IMR-90 (cell line): Measurements from ENCODE around the gene HADHA. TPM values are rescaled to one million over a fixed set of nuclear protein-coding genes. Genes with fewer than 3 reads are reported as not detected.

ENCODE experiments used
- ATAC-seq: fragments of 200-7000 bp; cut with Tn5 transposase; 2 replicates; pipeline ENCODE4 v1.9.1; 2020; ENCODE audit warnings: low read depth, mild to moderate bottlenecking, moderate library complexity
- BruUV-seq: library from RNA; stranded (reverse); fragments of 400-500 nt; replicated peaks from 2 replicates; lab custom pipeline; 2021; lab: Mats Ljungman, UMichigan
- CTCF ChIA-PET: fragments of 300-600 bp; formaldehyde crosslinking; extraction: SDS; loops from one replicate; lab custom pipeline; 2021; ENCODE audit warnings: antibody characterized with exemption; lab: Yijun Ruan, JAX
- POLR2A ChIA-PET: fragments of 300-600 bp; sonication (Branson Sonifier 250); formaldehyde crosslinking; loops from one replicate; lab custom pipeline; 2022; ENCODE audit warnings: antibody characterized with exemption; ENCODE audit not compliant: unreplicated experiment; lab: Charles Lee
- DNase-seq: peaks from one replicate; pipeline ENCODE4 v3.0.0; 2013
- H2AFZ ChIP-seq: replicated peaks from 2 replicates; pipeline ENCODE3; 2013; ENCODE audit warnings: low read length, mild to moderate bottlenecking; ENCODE audit not compliant: poor library complexity
- H2AK5ac ChIP-seq: 2 replicates; pipeline ENCODE4 v1.6.1; 2013; ENCODE audit warnings: low read depth, low read length, inconsistent platforms
- H2AK9ac ChIP-seq: replicated peaks from 2 replicates; pipeline ENCODE3; 2013; ENCODE audit warnings: mild to moderate bottlenecking, low read depth, low read length, moderate library complexity; ENCODE audit not compliant: poor library complexity
- H2BK120ac ChIP-seq: 2 replicates; pipeline ENCODE4 v1.6.1; 2013; ENCODE audit warnings: low read depth, low read length, inconsistent platforms
- H2BK15ac ChIP-seq: 3 replicates; pipeline ENCODE4 v1.6.1; 2013; ENCODE audit warnings: low read depth, low read length, inconsistent platforms
- H2BK20ac ChIP-seq: 2 replicates; pipeline ENCODE4 v1.6.1; 2013; ENCODE audit warnings: low read depth, mild to moderate bottlenecking, inconsistent platforms, low read length, moderate library complexity
- H2BK5ac ChIP-seq: 2 replicates; pipeline ENCODE4 v1.6.1; 2013; ENCODE audit warnings: mild to moderate bottlenecking, low read depth, low read length, inconsistent platforms; ENCODE audit not compliant: poor library complexity, severe bottlenecking
- H3K14ac ChIP-seq: replicated peaks from 2 replicates; pipeline ENCODE4 v1.6.1; 2013; ENCODE audit warnings: low read depth, low read length, inconsistent platforms
- H3K18ac ChIP-seq: 2 replicates; pipeline ENCODE4 v1.6.1; 2013; ENCODE audit warnings: low read depth, low read length, control low read depth
- H3K23ac ChIP-seq: 2 replicates; pipeline ENCODE4 v1.6.1; 2013; ENCODE audit warnings: low read depth, low read length, inconsistent platforms
- H3K27ac ChIP-seq: 2 replicates; pipeline ENCODE4 v1.5.1; 2013; ENCODE audit warnings: mild to moderate bottlenecking, control low read depth, low read length; ENCODE audit not compliant: insufficient read depth
- H3K27me3 ChIP-seq: 2 replicates; pipeline ENCODE4 v1.6.1; 2013; ENCODE audit warnings: low read length; ENCODE audit not compliant: control insufficient read depth, insufficient read depth
- H3K36me3 ChIP-seq: 2 replicates; pipeline ENCODE4 v1.6.1; 2013; ENCODE audit warnings: low read length, mixed read lengths; ENCODE audit not compliant: control insufficient read depth, insufficient read depth
- H3K4ac ChIP-seq: 2 replicates; pipeline ENCODE4 v1.6.1; 2013; ENCODE audit warnings: low read depth, low read length, inconsistent platforms
- H3K4me1 ChIP-seq: 2 replicates; pipeline ENCODE4 v1.6.1; 2013; ENCODE audit warnings: low read length, mixed read lengths; ENCODE audit not compliant: control insufficient read depth, insufficient read depth
- H3K4me2 ChIP-seq: 2 replicates; pipeline ENCODE4 v1.6.1; 2013; ENCODE audit warnings: low read depth, mild to moderate bottlenecking, control low read depth, low read length, moderate library complexity
- H3K4me3 ChIP-seq: 2 replicates; pipeline ENCODE4 v1.5.1; 2013; ENCODE audit warnings: low read depth, mild to moderate bottlenecking, control low read depth, low read length, moderate library complexity; ENCODE audit not compliant: insufficient read depth
- H3K56ac ChIP-seq: 2 replicates; pipeline ENCODE4 v1.6.1; 2013; ENCODE audit warnings: low read length, inconsistent platforms; ENCODE audit not compliant: insufficient read depth; ENCODE audit errors: extremely low read depth
- H3K79me1 ChIP-seq, 2 experiments: 2 replicates each; pipeline ENCODE4 v1.6.1; 2013; ENCODE audit warnings: low read length in 2 of 2, inconsistent platforms in 1 of 2, low read depth in 1 of 2
- H3K9ac ChIP-seq: 2 replicates; pipeline ENCODE4 v1.6.1; 2013; ENCODE audit warnings: low read depth, low read length, control low read depth
- H3K9me1 ChIP-seq: 2 replicates; pipeline ENCODE4 v1.6.1; 2013; ENCODE audit warnings: low read length, inconsistent platforms; ENCODE audit not compliant: insufficient read depth
- H3K9me3 ChIP-seq: 2 replicates; pipeline ENCODE4 v1.6.1; 2013; ENCODE audit warnings: low read length; ENCODE audit not compliant: control insufficient read depth, insufficient read depth
- H4K20me1 ChIP-seq: 2 replicates; pipeline ENCODE4 v1.6.1; 2013; ENCODE audit warnings: low read length, inconsistent platforms; ENCODE audit not compliant: insufficient read depth
- H4K5ac ChIP-seq: 2 replicates; pipeline ENCODE4 v1.6.1; 2013; ENCODE audit warnings: mild to moderate bottlenecking, low read depth, low read length, control low read depth
- H4K8ac ChIP-seq, 2 experiments: 2 replicates each; pipeline ENCODE4 v1.6.1; 2013; ENCODE audit warnings: low read depth in 2 of 2, low read length in 2 of 2, control low read depth in 1 of 2, inconsistent platforms in 1 of 2
- H4K91ac ChIP-seq: 2 replicates; pipeline ENCODE4 v1.6.1; 2013; ENCODE audit warnings: low read depth, low read length, inconsistent platforms; ENCODE audit not compliant: insufficient read depth
- MAFK ChIP-seq: IDR thresholded peaks from 2 replicates; pipeline ENCODE4 v1.6.1; 2012; ENCODE audit warnings: low read depth, low read length, improper control_type of control experiment
- MAZ ChIP-seq: IDR thresholded peaks from 2 replicates; pipeline ENCODE4 v1.6.1; 2012; ENCODE audit warnings: low read depth, mild to moderate bottlenecking, low read length, improper control_type of control experiment, moderate library complexity, borderline replicate concordance
- NFE2L2 ChIP-seq: fragments of 150-350 bp; IDR thresholded peaks from 2 replicates; pipeline ENCODE4 v1.6.1; 2016; ENCODE audit warnings: low read depth, mild to moderate bottlenecking, low read length
- RFX5 ChIP-seq: IDR thresholded peaks from 2 replicates; pipeline ENCODE4 v1.8.0; 2012; ENCODE audit warnings: low read depth, mild to moderate bottlenecking, low read length, moderate library complexity
- WGBS, 2 experiments: methylation state at CpG; one replicate each; pipeline versions ENCODE4 v1.1.5 to v1.1.7; 2013; ENCODE audit warnings: missing lambda C conversion rate in 2 of 2; ENCODE audit not compliant: insufficient read length in 1 of 2; ENCODE audit errors: extremely low coverage in 2 of 2; 5-methylcytosine and 5-hydroxymethylcytosine counted together
- dilution Hi-C: fragments of 300-500 bp; cut with HindIII; formaldehyde crosslinking; loops from one replicate; pipeline ENCODE4 v1.14.3; 2018; ENCODE audit warnings: low sequenced_read_pairs; ENCODE audit not compliant: unreplicated experiment
- in situ Hi-C: fragments of 300-500 bp; cut with MboI; formaldehyde crosslinking; loops from 3 replicates; pipeline ENCODE4 v1.14.3; 2019; ENCODE audit warnings: low sequenced_read_pairs, inconsistent platforms, mixed read lengths
- intact Hi-C: fragments of 100-400 bp; cut with micrococcal nuclease; formaldehyde crosslinking; loops from 2 replicates; pipeline ENCODE4 v1.10.0; 2022
- polyA plus RNA-seq, 3 experiments: library from polyadenylated mRNA; depleted of rRNA; stranded (reverse); fragments of >200 nt; gene quantifications; 2 replicates each; pipeline ENCODE4 v1.2.3, GENCODE V29; 2012; ENCODE audit warnings: low replicate concordance in 1 of 3
- total RNA-seq: library from RNA; depleted of rRNA; stranded (reverse); fragments of >200 nt; gene quantifications from 2 replicates; pipeline ENCODE4 v1.2.3, GENCODE V29; 2012

Gene HADHA
- total and polyA plus RNA-seq, 2 of the 4 experiments (the other 2 are of a cell fraction), result 52.7 to 111 TPM

- no peak overlapping the region for H3K4me2 ChIP-seq
- no peak overlapping the region for H3K9ac ChIP-seq
- 66% methylated on average over 5 of the region's 12 CpGs; no CpG with 5 or more reads in 1 of the 2 experiments for WGBS, 2 experiments
- no peaks in the 10 kb centered on the region for H4K20me1 ChIP-seq
- H3K23ac ChIP-seq, result no peak overlapping the region
- H3K27me3 ChIP-seq, result no peaks in the 10 kb centered on the region
- TF ChIP-seq MAFK, result no peak
- TF ChIP-seq NFE2L2, result no peak
- no peak for TF ChIP-seq RFX5
- no peak for TF ChIP-seq MAZ
- H2BK20ac ChIP-seq, result no peak overlapping the region
- in situ Hi-C loops (no loop called here), intact Hi-C loops (no loop called here), dilution Hi-C loops (no loop called here)
- DNase-seq, result no peak
- no peak overlapping the region for H3K27ac ChIP-seq
- no peak overlapping the region for H3K4ac ChIP-seq
- ChIA-PET CTCF (interaction anchor here (1.5 kb wide), 1 partner anchor 10 kb away, joined by 3 read pairs; no protein-coding TSS in a partner anchor), POLR2A (interaction anchor here (0.7 kb wide), 1 partner anchor 10 kb away, joined by 3 read pairs; no protein-coding TSS in a partner anchor)
- no peak overlapping the region for H2AK5ac ChIP-seq
- no peak overlapping the region for H3K56ac ChIP-seq
- no peak overlapping the region for H2BK15ac ChIP-seq
- H2BK120ac ChIP-seq, result no peak overlapping the region
- no peak overlapping the region for H3K18ac ChIP-seq
- H3K4me3 ChIP-seq, result no peak overlapping the region
- no peak overlapping the region for H2AFZ ChIP-seq
- H3K4me1 ChIP-seq, result no peaks in the 10 kb centered on the region
- no peak overlapping the region for H4K5ac ChIP-seq
- BruUV-seq, result no TSS peak
- H2AK9ac ChIP-seq, result no peak overlapping the region
- peaks cover 53% of the 10 kb centered on the region for H3K36me3 ChIP-seq
- no peak overlapping the region for H4K91ac ChIP-seq
- no peak overlapping the region for H2BK5ac ChIP-seq
- H3K79me1 ChIP-seq, result peaks cover 0 to 2% of the 10 kb centered on the region in 2 experiments; a peak in 1 of 4 replicates
- no peaks in the 10 kb centered on the region for H3K9me3 ChIP-seq
- no peak overlapping the region for H4K8ac ChIP-seq
- no peak for ATAC-seq
- H3K14ac ChIP-seq, result no peak overlapping the region
- H3K9me1 ChIP-seq, result no peaks in the 10 kb centered on the region
Measured at GRCh38 chr2:26195040-26195984, 49.1 kb downstream of the HADHA start.
